GM18867 (cell line): ENCODE results near the gene TRAF2.

Experiments
- ATAC-seq: cut with Tn5 transposase; IDR thresholded peaks from one replicate; pipeline ENCODE4 v1.9.1; 2021; ENCODE audit warnings: mild to moderate bottlenecking, moderate library complexity; ENCODE audit not compliant: unreplicated experiment

Gene TRAF2

DNA sequence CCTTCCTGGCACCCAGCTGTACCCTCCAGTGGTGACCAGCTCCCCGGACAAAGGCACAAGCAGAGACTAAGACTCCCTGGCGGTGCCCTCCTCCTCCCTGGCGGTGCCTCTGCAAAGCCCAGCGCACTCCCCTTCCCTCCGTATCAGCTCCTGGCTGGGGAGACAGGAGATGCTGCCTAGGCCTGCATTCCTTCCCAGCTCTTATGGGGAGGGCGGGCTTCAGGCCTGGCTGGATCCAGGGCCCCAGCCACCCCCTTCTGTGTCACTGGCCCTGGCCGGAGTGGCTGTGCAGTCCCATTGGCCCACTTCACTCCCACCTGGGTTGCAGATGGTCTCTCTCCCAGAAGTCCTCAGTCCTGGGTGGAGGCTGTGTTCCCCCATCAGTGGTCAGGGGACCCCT is 72.2 kb downstream of the TRAF2 start:
- ATAC-seq, result no peak

DNA sequence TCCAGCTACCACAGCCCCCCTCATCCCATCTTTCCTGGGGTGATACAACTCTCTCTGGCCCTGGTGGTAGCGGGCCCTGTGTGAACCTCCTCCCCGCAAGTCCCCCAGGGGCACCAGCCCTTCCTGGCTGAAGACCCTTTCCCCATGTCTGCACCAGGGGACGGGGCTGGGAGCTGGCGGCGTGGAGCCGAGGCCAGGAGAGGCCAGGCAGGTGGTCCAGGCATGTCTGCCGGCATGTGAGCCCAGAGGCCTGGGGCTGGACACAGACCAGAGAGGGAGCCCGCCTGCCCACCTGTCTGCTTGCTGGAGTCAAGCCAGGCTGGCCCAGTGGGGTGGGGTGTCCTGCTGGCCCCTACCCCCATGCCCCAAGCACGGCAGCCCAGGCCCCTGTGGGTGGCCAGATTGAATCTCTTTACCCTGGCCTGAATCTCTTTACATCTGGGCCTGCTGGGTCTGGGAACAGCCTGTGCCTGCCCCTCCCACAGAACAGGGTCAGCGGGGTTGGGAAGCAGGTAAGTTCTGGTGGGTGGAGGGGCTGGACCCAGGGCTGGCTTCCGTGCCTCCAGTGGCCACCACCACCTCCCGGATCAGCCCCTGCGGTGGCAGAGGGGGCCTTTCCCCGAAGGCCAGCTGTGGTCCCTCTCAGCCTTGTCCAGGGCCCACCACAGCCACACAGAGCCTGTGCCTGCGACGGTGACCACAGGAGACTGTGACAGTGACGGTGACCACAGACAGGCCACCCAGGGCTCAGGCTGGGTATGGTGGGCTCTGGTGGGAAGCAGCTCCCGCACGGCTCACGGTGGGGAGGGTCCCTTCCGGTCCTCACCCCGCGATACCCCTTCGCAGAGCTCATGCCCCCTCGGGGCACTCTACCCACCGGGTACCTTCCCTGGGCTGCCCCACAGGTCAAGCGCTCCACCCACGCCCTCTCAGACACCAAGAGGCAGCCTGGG is 72.9 kb downstream of the TRAF2 start:
- no peak for ATAC-seq

GRCh38 chr9:136960212-136960937 is 74.1 kb downstream of the TRAF2 start:
- no peak for ATAC-seq

DNA sequence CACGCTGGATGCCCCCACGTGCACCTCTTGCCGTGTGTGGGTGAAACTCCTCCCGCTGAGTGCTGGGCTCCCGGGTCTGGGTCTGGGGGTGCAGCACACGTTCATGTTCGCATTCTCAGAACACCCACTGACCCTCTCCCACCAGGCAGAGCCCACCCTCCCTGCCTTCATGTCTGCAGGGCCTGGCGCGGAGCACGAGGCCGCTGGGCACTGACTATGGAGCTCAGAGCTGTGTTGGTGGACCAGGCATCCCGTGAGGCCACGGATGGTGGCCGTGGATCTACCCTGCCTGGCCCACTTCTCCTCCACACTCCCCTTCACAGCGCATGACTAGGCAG is 74.6 kb downstream of the TRAF2 start:
- no peak for ATAC-seq

DNA sequence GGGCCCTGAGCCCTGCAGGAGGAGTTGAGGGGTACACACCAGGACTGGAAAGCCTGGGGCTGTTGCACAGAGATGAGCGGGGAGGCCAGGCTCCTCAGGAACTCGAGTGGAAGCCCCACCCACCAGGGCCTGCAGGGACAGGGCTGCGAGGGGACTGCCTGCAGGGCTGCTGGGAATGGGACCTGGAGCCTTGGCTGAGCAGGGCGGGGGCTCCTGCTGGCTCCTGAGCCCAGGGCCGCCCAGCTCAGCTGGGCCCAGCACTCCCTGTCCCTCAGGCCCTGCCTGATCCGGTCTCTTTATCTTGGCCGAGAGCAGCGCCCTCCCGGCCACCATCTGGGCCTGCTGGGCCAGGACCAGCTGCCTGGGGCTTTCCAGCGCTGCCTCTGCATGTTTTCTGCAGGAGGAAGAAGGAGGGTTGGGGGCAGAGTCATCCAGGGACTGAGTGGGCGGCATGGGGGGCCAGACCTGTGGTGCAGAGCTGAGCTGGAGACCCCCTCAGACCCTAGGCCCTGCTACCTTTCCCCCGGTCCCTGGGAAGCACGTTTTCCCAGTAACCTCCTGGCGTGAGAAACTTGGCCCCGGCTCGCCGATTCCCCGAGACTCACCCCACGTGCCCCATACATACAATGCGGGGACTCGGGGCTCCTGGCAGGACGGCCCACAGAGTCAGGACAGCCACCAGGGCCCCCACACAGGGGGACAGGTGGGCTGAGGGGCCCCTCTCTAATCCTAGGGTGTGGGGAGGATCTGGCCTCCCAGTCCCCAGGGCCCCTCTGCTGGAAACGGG is 75.2 kb downstream of the TRAF2 start:
- ATAC-seq, result no peak

DNA sequence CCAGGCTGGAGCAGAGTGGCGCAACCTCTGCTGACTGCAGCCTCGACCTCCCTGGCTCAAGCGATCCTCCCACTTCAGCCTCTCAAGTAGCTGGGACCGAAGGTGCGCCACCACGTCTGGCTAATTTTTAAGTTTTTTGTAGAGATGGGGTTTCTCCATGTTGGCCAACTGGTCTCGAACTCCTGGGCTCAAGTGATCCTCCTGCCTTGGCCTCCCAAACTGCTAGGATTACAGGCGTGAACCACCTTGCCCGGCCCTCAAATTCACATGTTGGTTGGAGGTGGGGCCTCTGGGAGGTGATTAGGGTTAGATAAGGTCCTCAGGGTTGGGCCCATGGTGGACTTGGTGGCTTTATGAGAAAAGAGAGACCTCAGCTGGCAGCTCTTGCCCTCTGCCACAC is 75.8 kb downstream of the TRAF2 start:
- ATAC-seq, result no peak

- no peak for ATAC-seq
These were observed 76.5 kb downstream of the TRAF2 start for GRCh38 chr9:136962701-136963248.

DNA sequence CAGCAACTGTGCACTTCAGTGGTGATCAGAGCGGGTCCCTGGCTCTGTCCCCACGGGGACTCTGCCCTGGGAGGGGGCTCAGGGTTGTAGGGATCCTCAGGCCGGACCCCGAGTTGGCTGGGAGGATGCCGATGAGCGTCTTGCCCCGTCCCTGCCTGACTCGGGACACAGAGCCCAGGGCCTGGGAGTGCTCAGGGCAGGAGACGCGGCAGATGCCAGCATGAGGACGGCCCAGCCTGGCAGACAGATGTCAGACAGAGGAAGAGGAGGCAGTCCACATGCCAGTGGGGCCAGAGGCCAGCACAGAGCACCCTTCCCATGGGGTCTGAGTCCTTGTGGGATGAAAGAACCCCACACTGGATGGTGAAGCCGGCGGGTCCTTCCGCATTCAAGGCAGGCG is 77.0 kb downstream of the TRAF2 start:
- no peak for ATAC-seq

DNA sequence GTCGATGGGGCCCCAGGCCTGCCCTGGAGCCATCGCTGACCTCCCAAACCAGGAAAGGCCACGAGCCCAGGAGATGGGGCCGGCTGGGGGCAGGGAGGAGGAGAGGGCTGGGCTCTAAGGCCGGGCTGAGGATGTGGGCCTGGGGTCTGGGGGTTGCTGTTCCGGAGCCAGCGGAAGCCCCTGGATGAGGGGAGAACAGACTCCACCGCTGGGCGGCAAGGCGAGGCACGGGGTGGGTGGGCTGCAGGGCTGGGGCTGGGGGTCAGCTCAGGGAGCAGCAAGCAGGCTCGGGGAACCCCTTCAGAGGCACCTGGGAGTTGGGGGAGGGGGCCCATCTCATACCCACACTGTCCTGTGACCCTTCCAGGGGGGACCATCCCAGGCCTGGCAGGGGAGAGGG is 77.4 kb downstream of the TRAF2 start:
- no peak for ATAC-seq

DNA sequence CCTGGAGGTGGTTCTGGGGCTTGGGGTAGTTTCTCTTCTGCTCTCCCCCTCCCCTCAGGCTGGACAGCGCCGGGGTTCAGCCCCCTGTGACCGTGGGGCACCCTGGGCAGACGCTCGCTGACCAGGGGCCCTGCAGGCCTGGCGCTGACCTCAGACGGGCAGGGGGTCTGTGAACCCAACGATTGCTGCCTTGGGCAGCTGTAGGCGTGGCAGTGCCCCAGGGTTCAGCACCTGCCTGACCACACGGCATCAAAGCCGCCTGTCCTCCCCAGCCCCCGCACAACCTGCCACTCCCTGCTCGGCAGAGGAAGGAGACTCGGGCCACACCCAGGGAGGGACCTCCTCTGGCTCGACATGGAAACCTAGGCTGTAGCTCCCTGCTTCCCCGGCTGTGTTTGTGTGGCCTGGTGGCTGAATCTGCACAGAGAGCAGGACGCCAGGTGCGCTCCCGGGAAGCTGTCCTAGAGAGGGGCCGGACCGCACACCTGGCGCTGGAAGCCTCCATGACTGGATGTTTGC is 77.9 kb downstream of the TRAF2 start:
- ATAC-seq, result no peak

DNA sequence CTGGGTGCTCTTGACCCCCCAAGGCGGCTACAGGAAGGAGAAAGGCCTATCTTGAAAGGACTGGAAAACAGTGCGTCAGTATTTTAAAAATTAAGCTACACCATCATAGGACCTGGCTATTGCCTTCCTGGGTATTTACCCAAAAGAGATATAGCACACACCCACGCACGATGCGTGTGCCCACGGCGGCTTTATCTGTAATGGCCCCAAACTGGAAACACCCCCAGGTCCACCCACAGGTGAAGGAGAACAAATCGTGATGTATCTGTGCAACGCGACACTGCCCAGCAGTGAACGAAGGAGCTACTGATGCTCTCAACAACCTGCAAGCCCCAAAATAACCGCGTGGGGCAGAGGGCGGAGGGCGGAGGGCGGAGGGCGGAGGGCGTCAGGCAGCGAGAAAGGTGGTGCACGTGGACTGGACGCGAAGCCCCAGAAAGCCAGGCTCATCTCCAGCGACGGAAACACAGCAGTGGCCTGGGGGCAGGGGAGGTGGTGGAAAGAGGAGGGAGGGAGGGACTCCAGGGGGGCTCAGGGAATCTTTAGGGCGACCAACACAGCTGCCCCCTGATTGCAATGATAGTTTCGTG is 78.6 kb downstream of the TRAF2 start:
- no peak for ATAC-seq

DNA sequence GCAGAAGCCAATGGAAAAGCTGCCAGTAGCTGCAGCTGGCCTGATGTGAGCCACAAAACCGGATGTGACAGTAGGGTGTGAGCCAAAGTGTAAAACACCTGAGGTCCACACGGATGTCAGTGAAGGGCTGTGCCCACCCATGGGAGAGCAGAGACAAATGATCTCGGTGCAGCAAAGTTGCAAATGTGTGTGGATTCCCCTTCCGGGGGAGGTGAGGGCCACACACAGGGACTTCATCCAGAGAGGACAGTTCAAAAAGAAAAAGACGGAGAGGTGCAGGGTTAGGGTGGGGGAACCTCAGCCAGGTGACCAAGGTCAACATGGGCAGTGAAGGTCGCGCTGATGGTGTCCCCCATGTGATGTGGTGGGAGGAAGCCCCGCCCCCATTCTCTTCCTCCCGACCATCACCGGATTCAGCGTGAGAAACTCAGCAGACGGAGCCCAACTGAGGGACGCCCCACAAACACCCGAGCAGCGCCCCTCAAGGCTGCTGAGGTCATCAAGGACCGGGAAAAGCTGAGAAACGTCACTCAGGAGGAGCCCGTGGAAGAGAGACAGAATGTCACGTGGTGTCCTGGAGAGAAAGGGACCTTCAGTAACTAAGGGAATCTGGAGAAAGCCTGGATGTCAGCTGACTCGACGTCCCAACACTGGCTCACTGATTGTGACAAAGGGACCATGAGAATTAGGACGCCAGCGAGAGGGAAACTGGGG is 79.6 kb downstream of the TRAF2 start:
- no peak for ATAC-seq

DNA sequence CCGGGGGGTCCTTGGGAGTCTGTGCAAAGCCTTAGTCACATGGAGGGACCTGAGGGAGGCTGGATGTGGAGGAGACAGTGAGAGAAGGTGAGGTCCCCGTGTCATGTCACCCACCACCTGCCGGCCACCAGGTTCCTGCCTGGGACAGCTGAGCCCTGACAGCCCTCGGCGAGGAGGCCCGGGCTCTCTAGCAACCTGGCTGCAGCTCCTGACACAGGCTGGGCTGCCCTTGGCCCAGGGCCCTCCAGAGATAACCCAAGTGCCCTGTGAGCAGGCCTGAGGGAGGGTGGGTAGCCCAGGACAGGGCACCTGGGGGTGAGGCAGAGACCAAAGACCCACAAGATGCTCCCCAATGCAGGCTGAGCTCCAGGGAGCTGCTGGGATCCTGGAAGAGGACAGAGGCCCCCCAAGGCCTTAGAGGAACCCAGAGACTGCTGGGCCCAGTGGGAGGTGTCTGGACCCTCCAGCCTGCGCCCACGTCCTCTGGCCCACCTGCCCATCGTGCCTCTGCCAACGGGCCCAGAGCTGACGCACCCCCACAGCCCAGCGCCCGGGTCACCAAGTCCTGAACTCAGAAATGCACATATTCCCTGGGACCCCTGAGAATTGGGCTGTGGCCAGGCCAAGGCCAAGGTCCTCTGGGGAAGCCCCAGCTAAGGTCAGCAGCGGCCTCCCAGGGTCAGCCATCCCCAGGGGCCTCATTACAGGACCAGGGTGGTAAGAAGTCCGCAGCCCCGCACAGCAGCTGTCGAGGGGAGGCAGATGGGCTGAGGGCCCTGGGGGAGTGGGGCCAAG is 82.2 kb downstream of the TRAF2 start:
- ATAC-seq, result no peak

DNA sequence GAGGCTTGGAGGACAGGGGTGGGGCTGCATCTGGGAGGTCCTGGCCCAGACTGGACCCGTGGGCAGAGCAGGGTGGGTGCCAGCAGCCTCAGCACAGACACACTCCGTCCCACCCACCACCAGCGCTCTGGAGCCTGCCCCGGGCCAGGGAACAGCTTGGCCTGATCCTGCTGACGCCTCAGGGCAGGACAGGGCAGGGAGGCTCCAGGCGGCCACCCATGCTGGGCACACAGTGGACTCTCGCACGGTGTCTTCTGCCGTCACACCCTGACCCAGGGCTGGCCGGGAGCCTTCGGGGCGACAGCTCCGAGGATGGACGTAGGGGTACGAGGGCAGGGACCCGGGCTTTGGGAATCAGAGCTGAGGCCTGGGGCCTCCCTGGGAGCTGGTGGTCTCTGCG is 82.8 kb downstream of the TRAF2 start:
- ATAC-seq, result no peak

DNA sequence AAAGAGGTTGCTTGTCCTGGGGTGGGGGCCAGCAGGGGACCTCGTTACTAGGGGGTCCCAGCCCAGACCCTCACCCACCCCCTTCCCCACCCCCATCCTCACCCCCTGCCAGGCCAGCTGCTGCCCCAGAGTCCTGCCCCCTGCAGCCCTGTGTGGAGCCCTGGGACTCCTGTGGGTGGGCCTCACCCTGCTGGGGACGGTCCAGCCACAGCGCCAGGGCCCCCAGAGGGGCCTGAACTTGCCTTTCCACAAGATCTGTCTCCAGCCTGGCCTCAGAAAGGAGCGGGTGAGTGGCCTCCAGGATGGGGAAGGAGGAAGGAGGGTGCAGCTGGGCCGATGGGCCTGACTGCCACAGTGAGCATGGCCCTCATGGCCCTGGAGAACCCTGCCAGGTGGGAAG is 83.5 kb downstream of the TRAF2 start:
- no peak for ATAC-seq

DNA sequence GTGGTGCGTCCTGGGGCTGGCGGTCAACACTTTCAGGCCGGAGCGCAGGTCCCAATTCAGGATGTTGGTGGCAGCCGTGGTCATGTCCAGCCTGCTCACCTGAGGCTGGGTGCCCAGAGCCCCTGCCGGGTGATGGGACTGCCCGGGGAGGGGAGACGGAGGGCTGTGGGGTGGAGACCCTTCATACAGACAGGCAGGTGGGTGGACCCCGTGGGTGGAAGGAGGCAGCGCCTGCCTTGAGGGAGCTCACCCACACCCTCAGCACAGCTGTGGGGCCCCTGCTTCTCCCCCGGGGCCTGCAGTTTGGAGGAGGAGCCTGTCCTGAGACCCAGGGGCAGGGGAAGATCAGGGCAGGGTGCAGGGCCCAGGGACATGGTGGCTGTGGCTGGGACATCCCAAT is 84.0 kb downstream of the TRAF2 start:
- ATAC-seq, result no peak

- no peak for ATAC-seq
These were observed 85.4 kb downstream of the TRAF2 start for GRCh38 chr9:136971746-136972145.

DNA sequence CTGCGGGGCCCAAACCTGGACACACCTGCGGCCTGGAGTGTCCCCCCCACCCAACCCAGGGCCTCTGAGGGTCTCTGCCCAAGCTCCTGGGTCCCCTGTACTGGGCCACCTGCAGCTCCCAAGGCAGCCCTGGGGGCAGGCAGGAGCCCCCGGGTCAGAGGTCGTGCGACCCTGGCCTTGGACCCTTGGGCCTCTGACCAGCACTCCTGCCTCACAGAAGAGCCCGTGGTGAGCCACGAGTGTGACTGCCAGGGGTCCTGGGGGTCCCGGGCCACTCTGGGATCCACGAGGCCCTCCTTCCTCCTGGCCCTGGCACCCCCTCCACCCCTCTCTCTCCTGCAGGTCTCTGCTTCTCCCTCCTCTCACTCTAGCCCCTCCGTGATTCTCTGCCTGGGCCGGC is 86.0 kb downstream of the TRAF2 start:
- ATAC-seq, result no peak

- ATAC-seq, result no peak
These were observed 86.4 kb downstream of the TRAF2 start for GRCh38 chr9:136972743-136973142.
